DOHH2 (cell line): ENCODE measurements around the gene CNPY3.

ENCODE experiments used
- CTCF ChIP-seq: fragments of 200-600 bp; sonication (generic); IDR thresholded peaks from one replicate; pipeline ENCODE4 v1.5.1; 2014; ENCODE audit warnings: antibody characterized with exemption, mild to moderate bottlenecking, low read depth, low read length; ENCODE audit not compliant: poor library complexity, severe bottlenecking
- EZH2phosphoT487 ChIP-seq: fragments of 200-600 bp; sonication (generic); IDR thresholded peaks from 2 replicates; pipeline ENCODE4 v1.6.1; 2017; ENCODE audit warnings: borderline replicate concordance, mild to moderate bottlenecking, antibody characterized with exemption, low read length, moderate library complexity, mixed read lengths

- TF ChIP-seq CTCF (no peak), EZH2phosphoT487 (no peak)
Observed at GRCh38 chr6:42938428-42938796, 9.1 kb downstream of the CNPY3 start.
